SH-SY5Y (cell line): ENCODE measurements around the gene ASPG.

Source experiments
- GATA2 ChIP-seq: IDR thresholded peaks from 2 replicates; pipeline ENCODE4 v1.6.1; 2011; ENCODE audit warnings: mild to moderate bottlenecking, low read depth, low read length
- GATA3 ChIP-seq: IDR thresholded peaks from 2 replicates; pipeline ENCODE4 v1.6.1; 2011; ENCODE audit warnings: low read depth, mild to moderate bottlenecking, low read length, moderate library complexity

GRCh38 chr14:104039214-104039613 is 46.3 kb upstream of the ASPG start:
- no peak for TF ChIP-seq GATA2
- TF ChIP-seq GATA3 = no peak
